CD4-positive, alpha-beta T cell (primary cell): ENCODE results near the gene CCDC24. TPM values are rescaled to one million over a fixed set of nuclear protein-coding genes. Genes with fewer than 3 reads are reported as not detected.

Experiments used
- ATAC-seq: fragments of 200-7000 bp; cut with Tn5 transposase; one replicate; pipeline ENCODE4 v1.10.0; 2022; ENCODE audit warnings: mild to moderate bottlenecking; ENCODE audit not compliant: poor library complexity
- CTCF ChIA-PET: fragments of 350-600 bp; sonication (Branson Sonifier 250); formaldehyde crosslinking; loops from one replicate; lab custom pipeline; 2021; ENCODE audit warnings: antibody characterized with exemption, inconsistent platforms; lab: Charles Lee
- POLR2A ChIA-PET: fragments of 350-600 bp; sonication (Branson Sonifier 250); formaldehyde crosslinking; loops from one replicate; lab custom pipeline; 2021; ENCODE audit warnings: antibody characterized with exemption, inconsistent platforms; lab: Charles Lee
- DNase-seq, 14 experiments: peaks; one replicate each; pipeline ENCODE4 v3.0.0-alpha.2; 2013 to 2020; ENCODE audit warnings: mixed read lengths in 2 of 14
- H3K27ac ChIP-seq, 2 donors: one replicate each; pipeline versions ENCODE4 v1.5.1 to v1.7.0; 2013; ENCODE audit warnings: low read length in 2 of 2, low read depth in 1 of 2, mild to moderate bottlenecking in 1 of 2
- H3K27me3 ChIP-seq, 2 experiments: 1 replicate in 1 of 2; 2 replicates in 1 of 2; pipeline versions ENCODE4 v1.6.1 to v1.7.0; 2013; ENCODE audit warnings: low read length in 2 of 2, control low read depth in 1 of 2, mild to moderate bottlenecking in 1 of 2, moderate library complexity in 1 of 2; ENCODE audit not compliant: insufficient read depth in 2 of 2, control insufficient read depth in 1 of 2
- H3K36me3 ChIP-seq: one replicate; pipeline ENCODE4 v1.6.1; 2013; ENCODE audit warnings: low read length, control low read depth; ENCODE audit not compliant: insufficient read depth
- H3K4me1 ChIP-seq: one replicate; pipeline ENCODE4 v1.6.1; 2013; ENCODE audit warnings: low read length, control low read depth; ENCODE audit not compliant: insufficient read depth
- H3K4me3 ChIP-seq: one replicate; pipeline ENCODE4 v1.5.1; 2013; ENCODE audit warnings: mild to moderate bottlenecking, low read length, moderate library complexity
- H3K9me3 ChIP-seq, 2 experiments: 1 replicate in 1 of 2; 2 replicates in 1 of 2; pipeline versions ENCODE4 v1.6.1 to v1.7.0; 2013; ENCODE audit warnings: low read length in 2 of 2, mild to moderate bottlenecking in 2 of 2, control low read depth in 1 of 2, moderate library complexity in 1 of 2; ENCODE audit not compliant: control insufficient read depth in 1 of 2, insufficient read depth in 1 of 2
- H3K27ac Mint-ChIP-seq: one replicate; pipeline ENCODE4 v1.8.0; 2020; ENCODE audit warnings: mixed read lengths
- H3K27me3 Mint-ChIP-seq: one replicate; pipeline ENCODE4 v1.8.0; 2021; ENCODE audit warnings: mixed read lengths
- H3K36me3 Mint-ChIP-seq: one replicate; pipeline ENCODE4 v1.8.0; 2021; ENCODE audit warnings: low read depth, mixed read lengths
- H3K4me1 Mint-ChIP-seq: one replicate; pipeline ENCODE4 v1.8.0; 2021; ENCODE audit warnings: low read depth, mixed read lengths
- H3K4me3 Mint-ChIP-seq: one replicate; pipeline ENCODE4 v1.8.0; 2020; ENCODE audit warnings: mild to moderate bottlenecking, mixed read lengths
- H3K9me3 Mint-ChIP-seq: one replicate; pipeline ENCODE4 v1.8.0; 2020; ENCODE audit warnings: mixed read lengths
- CTCF ChIP-seq: fragments of 200-600 bp; IDR thresholded peaks from one replicate; pipeline ENCODE4 v1.8.0; 2022; ENCODE audit warnings: antibody characterized with exemption, mild to moderate bottlenecking
- intact Hi-C, 2 experiments: fragments of 100-400 bp; cut with DNase I in 1 of 2; cut with micrococcal nuclease in 1 of 2; formaldehyde crosslinking; loops; one replicate each; pipeline versions ENCODE4 v1.15.1 to v1.9.0; 2023 to 2025; cut with DNase I, micrococcal nuclease
- total RNA-seq, 174 experiments: library from RNA in 2 of 174; stranded (reverse) in 2 of 174; gene quantifications; one replicate each; pipeline ENCODE4 v1.2.3 and lab custom pipeline; 2021 to 2026

Gene CCDC24
- total RNA-seq, 2 experiments from 2014 or later, result 0.98 to 1.4 TPM

- H3K4me1 Mint-ChIP-seq, result peaks cover 34% of the 10 kb centered on the region
- H3K27me3 Mint-ChIP-seq, result no peaks in the 10 kb centered on the region
- ChIA-PET POLR2A (interaction anchor here (1.8 kb wide), 1 partner anchor 27 kb away, joined by 5 read pairs; no protein-coding TSS in a partner anchor), CTCF (interaction anchor here (1.5 kb wide), 1 partner anchor 27 kb away, joined by 7 read pairs; no protein-coding TSS in a partner anchor)
- peak overlapping the region; percentile 93 for H3K4me3 Mint-ChIP-seq
- no peak for ATAC-seq
- Histone ChIP-seq H3K27ac (no peak overlapping the region), H3K4me3 (no peak overlapping the region), H3K27me3 (no peaks in the 10 kb centered on the region), H3K9me3 (no peaks in the 10 kb centered on the region), H3K4me1 (peaks cover 21% of the 10 kb centered on the region), H3K36me3 (no peaks in the 10 kb centered on the region)
- TF ChIP-seq CTCF, result no peak
- no peaks in the 10 kb centered on the region for H3K9me3 Mint-ChIP-seq
- H3K36me3 Mint-ChIP-seq, result no peaks in the 10 kb centered on the region
- DNase-seq, result no peak
- intact Hi-C loops, result loop anchor here in 1 of 2 experiments (5.0 kb wide), 4 partner anchors 40 to 640 kb away; partner anchors contain the start of genes ARMH1, CCDC24, DMAP1 and KDM4A
- H3K27ac Mint-ChIP-seq, result peak overlapping the region; percentile 86
These were observed 40.9 kb downstream of the CCDC24 start for GRCh38 chr1:44032170-44032790.

GRCh38 chr1:44033041-44033575, 41.7 kb downstream of the CCDC24 start:
- H3K4me1 ChIP-seq, result peaks cover 21% of the 10 kb centered on the region

GRCh38 chr1:44033756-44034155, 42.4 kb downstream of the CCDC24 start:
- Histone ChIP-seq H3K27me3 (no peaks in the 10 kb centered on the region), H3K4me1 (peaks cover 21% of the 10 kb centered on the region), H3K9me3 (no peaks in the 10 kb centered on the region), H3K27ac (no peak overlapping the region), H3K36me3 (no peaks in the 10 kb centered on the region), H3K4me3 (no peak overlapping the region)
- intact Hi-C loops, result loop anchor here in 1 of 2 experiments (5.0 kb wide), 4 partner anchors 41 to 639 kb away; partner anchors contain the start of genes ARMH1, CCDC24, DMAP1 and KDM4A
- POLR2A ChIA-PET, result no interaction called here
- Mint-ChIP-seq H3K4me3 (peak overlapping the region; percentile 39), H3K27ac (no peak overlapping the region), H3K9me3 (no peaks in the 10 kb centered on the region), H3K4me1 (peaks cover 24% of the 10 kb centered on the region), H3K36me3 (no peaks in the 10 kb centered on the region), H3K27me3 (no peaks in the 10 kb centered on the region)
- no peak for TF ChIP-seq CTCF
- DNase-seq (no peak), ATAC-seq (no peak)
- CTCF ChIA-PET, result interaction anchor here (1.5 kb wide), 1 partner anchor 28 kb away, joined by 7 read pairs; no protein-coding TSS in a partner anchor

More at GRCh38 chr1:44033041-44033575, 41.7 kb downstream of the CCDC24 start:
- Mint-ChIP-seq H3K4me1 (peaks cover 30% of the 10 kb centered on the region), H3K4me3 (peak overlapping the region; percentile 5), H3K27ac (peak overlapping the region; percentile 10), H3K9me3 (no peaks in the 10 kb centered on the region), H3K36me3 (no peaks in the 10 kb centered on the region), H3K27me3 (no peaks in the 10 kb centered on the region)
- H3K9me3 ChIP-seq, result no peaks in the 10 kb centered on the region
- no peak for TF ChIP-seq CTCF
- no peak overlapping the region for H3K27ac ChIP-seq
- DNase-seq (no peak), ATAC-seq (no peak)
- ChIA-PET POLR2A (no interaction called here), CTCF (interaction anchor here (1.5 kb wide), 1 partner anchor 28 kb away, joined by 7 read pairs; no protein-coding TSS in a partner anchor)
- intact Hi-C loops, result loop anchor here in 1 of 2 experiments (5.0 kb wide), 4 partner anchors 41 to 639 kb away; partner anchors contain the start of genes ARMH1, CCDC24, DMAP1 and KDM4A
- H3K27me3 ChIP-seq, result no peaks in the 10 kb centered on the region
- H3K4me3 ChIP-seq, result no peak overlapping the region
- no peaks in the 10 kb centered on the region for H3K36me3 ChIP-seq
